Measurements from ENCODE around the gene SLC6A9.

The SLC6A9 gene

DNA sequence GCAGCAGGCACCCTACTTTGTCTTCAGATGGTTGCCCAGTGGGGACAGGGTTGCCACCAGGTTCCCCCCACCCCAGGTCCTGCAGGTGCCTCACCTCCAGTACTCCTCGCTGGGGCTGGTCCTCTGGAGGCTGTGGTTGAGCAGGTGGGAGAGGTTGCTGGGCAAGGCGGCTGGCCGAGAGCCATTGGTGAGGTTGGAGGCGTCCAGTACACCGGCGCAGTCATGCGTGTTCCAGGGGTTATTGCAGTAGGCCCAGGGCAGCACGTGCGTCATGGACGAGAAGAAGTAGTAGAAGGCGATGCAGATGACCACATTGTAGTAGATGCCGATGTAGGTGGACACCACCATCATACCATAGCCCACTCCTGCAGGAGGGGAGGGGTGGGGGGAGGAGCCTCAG lies 23.0 kb downstream of the SLC6A9 start:
- DNase-seq (ENCODE audit: low spot score) (no peak), FAIRE-seq (no peak)

- FAIRE-seq (no peak), DNase-seq (ENCODE audit: low spot score) (no peak)
Observed at GRCh38 chr1:44002606-44003157, 28.6 kb downstream of the SLC6A9 start.

DNA sequence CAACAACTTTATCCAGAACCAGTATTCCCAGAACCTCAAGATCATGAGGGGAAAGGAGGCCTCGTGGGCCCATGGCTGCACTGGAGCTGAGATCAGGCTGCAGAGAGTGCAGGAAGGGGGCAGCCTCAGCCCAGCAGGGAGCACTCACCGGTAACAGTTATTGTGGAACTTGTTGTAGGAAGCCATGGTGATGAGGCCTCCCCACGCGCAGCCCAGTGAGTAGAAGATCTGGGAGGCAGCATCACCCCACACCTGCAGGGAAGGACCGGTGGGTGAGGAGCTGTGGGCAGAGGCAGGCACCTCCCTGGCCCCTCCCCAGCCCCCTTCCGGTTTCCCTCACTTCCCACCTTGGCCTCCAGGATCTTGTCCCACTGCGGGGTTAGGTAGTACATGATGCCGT lies 29.1 kb downstream of the SLC6A9 start:
- no peak for DNase-seq (ENCODE audit: low spot score)
- no peak for FAIRE-seq

DNA sequence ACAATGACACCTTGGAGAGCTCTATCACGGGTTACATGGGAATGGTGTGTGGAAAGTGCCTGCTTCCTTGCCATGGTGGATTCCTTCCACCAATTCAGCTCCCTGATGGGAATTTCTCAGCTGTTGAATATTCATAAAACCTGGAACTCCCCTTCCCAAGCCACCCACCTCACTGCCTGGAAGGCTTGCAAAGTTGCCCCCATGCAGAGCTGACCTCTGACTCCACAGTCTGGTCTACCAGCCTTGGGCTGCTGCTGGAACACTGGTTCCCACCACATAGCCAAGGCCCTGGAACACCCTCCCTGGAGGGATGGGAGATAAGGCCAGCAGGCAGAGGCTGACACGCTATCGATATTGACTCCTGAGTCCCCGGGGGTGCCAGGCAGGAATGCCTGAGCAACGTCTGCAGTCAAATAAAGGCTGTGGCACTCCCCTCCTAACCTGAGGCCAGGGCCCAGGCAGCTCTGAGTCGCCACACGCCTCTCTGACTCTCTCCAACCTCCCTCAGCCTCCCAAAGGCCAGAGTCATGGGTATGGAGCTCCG lies 31.1 kb downstream of the SLC6A9 start:
- FAIRE-seq, result no peak

GRCh38 chr1:43999455-43999854 lies 31.8 kb downstream of the SLC6A9 start:
- no peak for FAIRE-seq

More for the DNA sequence above, 31.1 kb downstream of the SLC6A9 start:
- no peak for DNase-seq (ENCODE audit: low spot score)

DNA sequence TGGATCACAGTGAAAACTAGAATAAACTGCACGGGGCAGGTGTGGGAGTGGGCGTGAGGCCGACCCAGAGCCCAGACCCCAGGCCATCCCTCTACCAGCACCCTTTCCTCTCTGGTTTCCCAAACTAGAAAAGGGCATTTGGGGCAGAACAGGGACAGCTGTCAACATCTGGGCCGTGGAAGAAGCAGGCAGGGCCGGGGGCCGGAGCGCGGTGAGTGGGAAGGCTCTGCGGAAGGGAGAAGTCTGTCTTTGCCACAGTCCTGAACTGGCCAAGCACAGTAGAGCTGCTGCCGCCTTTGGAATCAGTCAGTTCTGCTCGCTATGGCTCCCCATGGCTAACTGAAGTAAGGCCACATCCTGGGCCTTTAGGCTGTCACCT lies 33.3 kb downstream of the SLC6A9 start:
- FAIRE-seq, result no peak

More at GRCh38 chr1:43999455-43999854, 31.8 kb downstream of the SLC6A9 start:
- DNase-seq (ENCODE audit: low spot score), result no peak

GRCh38 chr1:43997295-43997999 lies 33.8 kb downstream of the SLC6A9 start:
- no peak for FAIRE-seq

More for the DNA sequence above, 33.3 kb downstream of the SLC6A9 start:
- DNase-seq (ENCODE audit: low spot score), result no peak

GRCh38 chr1:43996733-43997115 lies 34.5 kb downstream of the SLC6A9 start:
- FAIRE-seq (no peak), DNase-seq (ENCODE audit: low spot score) (no peak)

More at GRCh38 chr1:43997295-43997999, 33.8 kb downstream of the SLC6A9 start:
- DNase-seq (ENCODE audit: low spot score), result no peak

- DNase-seq (ENCODE audit: low spot score) (no peak), FAIRE-seq (no peak)
Observed at GRCh38 chr1:43995984-43996732, 35.1 kb downstream of the SLC6A9 start.

GRCh38 chr1:43994794-43995790 lies 36.2 kb downstream of the SLC6A9 start:
- no peak for DNase-seq (ENCODE audit: low spot score)
- FAIRE-seq, result no peak

GRCh38 chr1:43994071-43994470 lies 37.2 kb downstream of the SLC6A9 start:
- DNase-seq (ENCODE audit: low spot score) (no peak), FAIRE-seq (no peak)

DNA sequence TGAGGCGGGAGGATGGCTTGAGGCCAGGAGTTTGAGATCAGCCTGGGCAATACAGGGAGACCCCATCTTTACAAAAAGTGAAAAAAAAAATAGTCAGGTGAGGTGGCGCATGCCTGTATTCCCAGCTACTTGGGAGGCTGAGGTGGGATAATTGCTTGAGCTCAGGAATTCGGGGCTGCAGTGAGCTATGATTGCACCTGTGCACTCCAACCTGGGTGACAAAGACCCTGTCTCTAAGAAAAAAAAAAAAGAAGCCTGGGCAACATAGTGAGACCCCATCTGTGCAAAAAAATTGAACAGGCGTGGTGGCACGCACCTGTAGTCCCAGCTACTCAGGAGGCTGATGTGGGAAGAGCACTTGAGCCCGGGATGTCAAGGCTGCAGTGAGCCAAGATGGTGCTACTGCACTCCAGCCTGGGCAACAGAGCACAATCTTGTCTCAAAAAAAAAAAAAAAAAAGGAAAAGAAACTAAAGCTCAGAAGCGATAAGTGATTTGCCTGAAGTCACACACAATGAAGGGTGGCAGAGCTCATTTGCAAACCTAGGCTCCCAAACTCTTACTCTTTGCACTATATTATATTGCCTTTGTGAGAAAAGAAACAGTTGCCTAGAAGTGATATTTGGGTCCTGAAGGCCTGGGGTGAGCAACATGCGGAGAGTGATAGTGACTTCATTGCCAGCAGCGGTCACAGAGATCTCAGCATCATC lies 37.9 kb downstream of the SLC6A9 start:
- FAIRE-seq, result no peak
- no peak for DNase-seq (ENCODE audit: low spot score)

DNA sequence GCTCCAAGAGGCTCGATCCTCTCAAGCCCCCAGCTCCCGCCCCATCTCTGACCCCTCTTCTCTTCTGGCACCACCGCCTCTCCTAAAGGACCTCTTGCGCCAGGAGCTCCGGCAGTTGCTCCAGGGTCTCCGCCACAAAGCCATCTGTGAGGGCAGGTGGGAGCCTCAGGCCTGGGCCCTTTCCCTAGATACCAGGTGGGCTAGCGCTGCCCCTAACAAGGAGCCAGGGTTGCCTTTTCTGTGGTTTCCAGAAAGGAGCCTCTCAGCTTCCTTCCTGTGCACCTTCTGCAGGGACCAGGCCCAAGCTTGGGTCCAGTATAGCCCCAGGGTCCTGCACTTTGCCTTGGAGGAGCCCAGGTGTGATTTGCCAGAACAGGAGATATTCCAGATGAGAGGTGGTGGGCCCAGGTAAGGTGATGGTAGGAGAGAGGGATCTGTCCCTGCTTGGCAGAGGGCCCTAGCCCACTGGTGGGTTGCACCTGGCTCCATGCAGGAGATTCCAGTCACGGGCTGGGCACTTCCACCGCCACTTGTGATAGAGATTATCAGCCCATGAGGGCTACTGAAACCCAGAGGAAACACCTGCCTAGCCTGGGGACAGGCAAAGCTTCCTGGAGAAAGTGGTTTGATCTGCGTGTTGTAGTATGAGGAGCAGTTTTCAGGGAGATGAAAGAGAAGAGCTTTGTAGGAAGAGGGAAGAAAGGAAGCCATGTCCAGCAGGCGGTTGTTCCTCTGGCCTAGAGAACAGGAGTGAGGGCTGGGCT lies 38.8 kb downstream of the SLC6A9 start:
- DNase-seq (ENCODE audit: low spot score), result no peak
- no peak for FAIRE-seq

- DNase-seq (ENCODE audit: low spot score), result peak; percentile 74
- FAIRE-seq, result peak; percentile 67
Observed at GRCh38 chr1:43991476-43992231, 39.6 kb downstream of the SLC6A9 start, which contains the start of gene CCDC24. Gene CCDC24, plus strand, starts transcription at chr1:43991599. Its CDS starts 280 bp downstream, at chr1:43991879.

- DNase-seq (ENCODE audit: low spot score) (no peak), FAIRE-seq (no peak)
Observed at GRCh38 chr1:43991200-43991475, 40.1 kb downstream of the SLC6A9 start.

- no peak for FAIRE-seq
- DNase-seq (ENCODE audit: low spot score), result no peak
Observed at GRCh38 chr1:43990271-43991199, 40.7 kb downstream of the SLC6A9 start.

DNA sequence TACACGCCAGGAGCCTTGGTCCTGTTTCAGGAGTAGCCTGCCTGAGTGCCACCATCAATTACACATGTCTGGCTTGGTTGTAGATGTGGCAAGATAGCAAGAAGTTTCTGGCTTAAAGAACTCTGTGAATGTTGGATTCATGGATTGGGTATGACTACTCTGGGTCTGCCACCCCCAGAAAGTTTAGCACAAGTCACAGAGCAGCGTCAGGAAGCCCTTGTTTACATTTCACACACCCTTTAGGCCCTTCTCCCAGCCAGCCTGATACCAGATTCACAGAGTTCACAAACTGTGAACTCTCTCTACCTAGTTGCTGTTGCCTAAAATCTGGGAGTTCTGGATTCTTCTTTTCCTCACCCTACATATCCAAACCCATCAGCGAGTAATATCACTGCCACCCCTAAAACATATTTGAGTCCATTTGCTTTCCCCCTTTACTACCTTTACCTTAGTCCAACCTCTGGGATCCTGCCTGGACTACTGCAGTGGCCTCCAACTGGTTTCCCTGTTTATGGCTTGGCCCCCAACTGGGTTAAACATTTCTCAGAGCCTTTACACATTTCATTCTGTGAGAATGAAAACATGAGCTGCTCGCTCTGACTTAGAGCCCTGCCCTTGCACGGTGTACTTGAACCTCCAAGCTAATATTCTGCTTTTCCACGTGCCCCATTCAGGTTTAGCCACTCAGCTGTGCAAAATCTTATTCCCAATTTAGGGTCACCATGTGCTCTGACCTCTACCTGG lies 43.9 kb downstream of the SLC6A9 start:
- FAIRE-seq, result no peak

More for the DNA sequence above, 43.9 kb downstream of the SLC6A9 start:
- DNase-seq (ENCODE audit: low spot score), result no peak

Data from RCC 7860 (cell line).